Stimulated activated CD8-positive, alpha-beta memory T cell treated with anti-CD3 and anti-CD28 coated beads, Interleukin-4, amount 100 ng/mL, for 24 hours (primary cell): ENCODE results near the gene TPGS1.

Experiments
- DNase-seq: peaks from one replicate; pipeline ENCODE4 v3.0.0-alpha.2; 2020; ENCODE audit warnings: low read depth

TPGS1 gene, protein sequence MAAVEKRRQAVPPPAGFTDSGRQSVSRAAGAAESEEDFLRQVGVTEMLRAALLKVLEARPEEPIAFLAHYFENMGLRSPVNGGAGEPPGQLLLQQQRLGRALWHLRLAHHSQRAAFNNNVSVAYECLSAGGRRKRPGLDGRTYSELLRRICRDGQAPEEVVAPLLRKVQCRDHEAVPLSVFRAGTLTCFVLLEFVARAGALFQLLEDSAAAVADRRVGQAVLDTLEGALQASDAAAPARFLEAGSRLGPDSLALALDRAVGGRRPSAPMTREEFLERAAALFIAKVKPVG

GRCh38 chr19:507286-508203 lies at the start of gene TPGS1:
Gene TPGS1 (plus strand): TSS chr19:507497. CDS start chr19:507507, 10 bp downstream.
- DNase-seq = peak; percentile 78

DNA sequence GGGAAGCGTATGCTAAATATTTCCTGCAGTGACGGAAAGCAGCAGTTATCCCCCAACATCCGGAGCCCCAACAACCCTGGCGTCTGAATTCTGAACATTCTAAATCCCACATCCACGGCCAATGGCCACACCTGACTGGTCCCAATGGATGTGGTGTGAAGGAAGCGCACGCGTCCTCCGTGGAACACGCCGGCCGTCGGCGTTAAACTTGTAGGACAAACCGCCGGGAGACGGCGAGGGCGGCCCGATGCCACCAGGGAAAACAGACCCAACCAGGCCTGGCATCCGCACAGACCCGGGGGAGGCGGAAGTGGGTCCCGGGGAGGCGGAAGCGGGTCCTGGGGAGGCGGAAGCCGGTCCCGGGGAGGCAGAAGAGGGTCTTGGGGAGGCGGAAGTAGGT lies 49.7 kb upstream of the TPGS1 start:
- no peak for DNase-seq

- DNase-seq = no peak
These were observed 48.9 kb upstream of the TPGS1 start for GRCh38 chr19:458091-459042.

GRCh38 chr19:459724-460511 lies 47.4 kb upstream of the TPGS1 start:
- DNase-seq = peak; percentile 19

GRCh38 chr19:460877-461720 lies 46.2 kb upstream of the TPGS1 start, which contains the start of gene SHC2:
Gene SHC2 (minus strand): TSS chr19:461033. CDS start chr19:460996, 37 bp downstream.
- DNase-seq = no peak

GRCh38 chr19:461721-462551 lies 45.4 kb upstream of the TPGS1 start:
- no peak for DNase-seq

- no peak for DNase-seq
These were observed 43.7 kb upstream of the TPGS1 start for GRCh38 chr19:463483-464207.

- no peak for DNase-seq
These were observed 43.1 kb upstream of the TPGS1 start for GRCh38 chr19:464208-464545.

DNA sequence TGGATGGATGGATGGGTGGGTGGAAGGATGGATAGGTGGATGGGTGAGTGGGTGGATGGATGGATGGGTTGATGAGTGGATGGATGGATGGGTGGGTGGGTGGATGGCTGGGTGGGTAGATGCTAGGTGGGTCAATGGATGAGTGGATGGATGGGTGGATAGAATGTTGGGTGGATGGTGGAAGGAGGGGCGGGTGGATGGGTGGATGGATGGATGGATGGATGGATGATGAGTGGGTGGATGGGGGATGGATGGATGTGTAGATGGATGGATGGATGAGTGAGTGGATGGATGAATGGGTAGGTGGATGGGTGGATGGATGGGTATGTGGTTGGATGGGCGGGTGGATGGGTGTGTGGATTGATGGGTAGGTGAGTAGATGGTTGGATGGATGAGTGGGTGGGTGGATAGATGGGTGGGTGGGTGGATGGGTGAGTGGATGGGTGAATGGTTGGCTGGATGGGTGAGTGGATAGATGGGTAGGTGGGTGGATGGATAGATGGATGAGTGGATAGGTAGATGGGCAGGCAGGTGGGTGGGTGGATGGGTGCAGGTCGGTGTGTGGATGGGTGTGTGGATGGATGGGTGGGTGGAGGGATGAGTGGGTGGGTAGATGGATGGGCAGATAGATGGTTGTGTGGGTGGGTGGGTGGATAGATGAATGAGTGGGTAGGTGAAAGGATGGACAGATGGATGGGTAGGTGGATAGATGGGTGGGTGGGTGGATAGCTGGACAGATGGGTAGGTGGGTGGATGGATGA lies 42.1 kb upstream of the TPGS1 start:
- DNase-seq = no peak

DNA sequence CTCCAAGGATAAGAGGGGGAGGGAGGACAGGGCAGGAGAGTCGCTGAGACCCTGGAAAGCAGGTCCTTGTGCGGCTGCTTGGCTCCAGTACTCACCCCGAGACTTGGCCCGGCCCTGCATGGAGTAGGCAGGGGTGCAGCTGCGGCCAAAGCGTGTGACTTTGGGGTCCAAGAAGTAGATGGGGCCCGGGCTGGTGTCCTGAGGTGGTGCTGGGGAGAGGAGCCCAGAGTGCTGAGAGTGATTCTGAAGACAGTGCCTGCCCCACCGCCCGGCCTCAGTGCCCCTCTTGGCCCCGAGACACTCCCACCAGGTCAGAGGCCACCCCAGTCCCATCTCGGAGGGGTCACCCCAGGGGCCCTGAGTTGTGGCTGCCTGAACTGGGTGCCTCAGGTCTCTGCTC lies 39.7 kb upstream of the TPGS1 start:
- no peak for DNase-seq

GRCh38 chr19:468587-469256 lies 38.6 kb upstream of the TPGS1 start:
- DNase-seq = no peak

DNA sequence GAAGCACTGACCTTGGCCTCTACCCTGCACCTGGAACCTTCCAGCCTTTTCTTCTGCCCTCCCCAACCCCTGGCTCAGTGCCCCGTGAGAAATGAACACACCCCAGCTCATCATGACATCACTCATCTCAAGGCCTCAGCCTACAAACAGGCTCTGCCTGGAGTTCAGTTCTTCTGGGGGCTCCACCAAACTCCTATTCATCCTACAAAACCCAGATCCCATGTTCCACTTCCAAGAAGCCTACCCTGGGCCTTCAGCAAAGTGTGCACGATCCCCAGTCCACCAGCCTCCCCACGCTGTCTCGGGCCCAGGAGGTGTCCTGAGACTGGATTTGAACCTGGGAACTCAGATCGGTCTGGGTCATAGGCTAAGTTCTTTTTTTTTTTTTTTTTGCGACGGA lies 37.5 kb upstream of the TPGS1 start:
- no peak for DNase-seq

DNA sequence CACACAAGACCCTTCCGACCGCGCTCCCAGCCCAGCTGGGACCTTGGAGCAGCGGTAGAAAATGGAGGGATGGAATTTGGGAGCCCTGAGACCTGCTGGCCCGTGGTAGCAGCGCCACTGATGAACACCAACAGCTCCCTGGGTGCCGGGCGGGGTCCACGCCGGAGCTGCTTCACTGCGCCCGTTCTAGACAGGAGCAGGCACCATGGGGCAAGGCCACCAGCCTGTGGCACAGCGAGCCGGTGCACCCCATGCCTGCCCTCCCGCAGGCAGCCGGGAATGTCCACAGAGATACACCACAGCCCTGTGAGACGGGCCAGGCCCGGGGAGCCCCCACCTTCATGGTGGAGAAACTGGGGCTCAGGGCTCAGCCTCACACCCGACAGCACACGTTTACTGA lies 36.6 kb upstream of the TPGS1 start:
- no peak for DNase-seq

DNA sequence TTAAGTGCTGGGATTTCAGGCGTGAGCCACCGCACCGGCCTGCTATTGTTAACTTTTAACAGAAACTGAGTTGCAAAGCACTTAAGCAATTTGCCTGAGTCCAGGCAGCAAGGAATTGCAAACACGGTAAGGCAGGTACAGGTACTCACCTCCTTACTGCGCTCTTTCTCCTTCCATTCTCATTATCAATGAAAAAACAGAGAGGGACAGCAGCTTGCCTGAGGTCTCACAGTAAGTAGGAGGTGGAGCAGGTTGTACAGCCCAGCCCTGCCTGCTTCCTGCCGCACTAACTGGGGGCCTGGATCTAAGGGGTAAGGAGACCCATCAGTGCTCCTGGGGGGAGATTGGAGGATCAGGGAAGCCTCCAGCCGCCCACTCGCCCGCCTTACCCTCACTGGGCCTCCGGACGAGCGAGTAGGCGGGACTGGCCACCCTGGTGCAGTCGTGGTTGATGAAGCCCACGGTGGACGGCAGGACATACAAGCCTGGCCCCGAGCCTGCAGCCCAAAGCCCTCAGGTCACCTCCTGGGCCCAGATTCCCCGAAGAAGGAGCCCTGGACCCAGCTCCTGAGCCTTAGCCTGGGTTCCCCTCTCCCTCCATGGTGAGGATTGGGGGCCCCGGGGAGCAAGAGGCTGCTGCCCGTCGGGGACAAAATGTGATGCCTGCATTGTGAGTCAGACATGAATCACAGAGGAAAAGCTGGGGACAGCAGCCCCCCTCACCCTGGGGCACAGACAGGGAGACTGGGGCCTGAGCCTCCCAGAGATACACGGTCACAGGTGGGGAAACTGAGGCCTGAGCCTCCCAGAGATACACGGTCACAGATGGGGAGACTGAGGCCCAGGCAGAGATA lies 35.1 kb upstream of the TPGS1 start:
- DNase-seq = no peak

DNA sequence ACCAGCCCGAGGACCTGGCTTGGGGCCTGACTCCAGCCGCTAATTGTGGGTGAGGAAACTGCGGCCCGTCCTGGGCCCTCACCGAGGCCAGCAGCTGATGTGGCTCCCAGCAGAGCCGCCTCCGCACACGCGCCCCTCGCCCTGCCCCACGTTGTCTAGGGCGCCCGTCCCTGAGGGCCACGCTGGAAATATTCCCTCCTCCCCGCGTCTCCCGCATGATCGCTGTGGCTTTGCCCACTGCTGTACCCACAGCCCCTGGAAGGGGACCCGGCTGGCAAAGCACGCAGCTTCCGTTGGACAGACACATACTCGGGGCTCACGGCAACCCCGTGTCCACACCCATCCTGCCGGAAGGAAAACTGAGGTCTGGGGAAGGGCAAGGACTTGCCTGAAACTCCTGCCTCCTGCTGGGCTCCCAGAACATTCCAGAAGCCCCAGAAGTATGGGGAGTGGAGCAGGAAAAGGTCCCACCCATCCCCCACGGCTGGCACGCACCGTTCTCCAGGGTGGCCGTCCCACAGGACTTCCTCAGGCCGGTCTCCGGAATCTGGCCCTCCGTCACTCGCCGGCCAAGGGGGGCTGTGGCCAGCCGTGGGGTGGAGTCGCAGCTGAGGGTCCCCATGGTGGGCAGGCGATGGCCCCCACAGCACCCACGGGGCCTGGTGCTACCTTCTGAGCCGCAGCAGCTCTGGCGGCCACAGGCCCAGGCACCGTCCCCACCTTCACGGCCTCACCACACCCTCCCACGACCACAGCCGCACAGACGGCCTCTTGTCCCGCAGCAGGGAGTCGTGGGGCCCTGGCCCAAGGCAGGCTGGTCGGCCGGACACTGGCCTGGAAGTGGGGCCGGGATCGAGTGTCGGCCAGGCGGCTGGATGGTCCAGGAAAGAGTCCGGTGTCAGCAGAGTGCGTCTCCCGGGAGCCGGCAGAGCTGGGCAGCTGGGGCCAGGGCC lies 32.9 kb upstream of the TPGS1 start:
- DNase-seq = no peak
